HG03196 (cell line): Measurements from ENCODE around the gene THRA.

Experiments
- ATAC-seq: cut with Tn5 transposase; IDR thresholded peaks from one replicate; pipeline ENCODE4 v1.9.1; 2021; ENCODE audit not compliant: unreplicated experiment

THRA gene

DNA sequence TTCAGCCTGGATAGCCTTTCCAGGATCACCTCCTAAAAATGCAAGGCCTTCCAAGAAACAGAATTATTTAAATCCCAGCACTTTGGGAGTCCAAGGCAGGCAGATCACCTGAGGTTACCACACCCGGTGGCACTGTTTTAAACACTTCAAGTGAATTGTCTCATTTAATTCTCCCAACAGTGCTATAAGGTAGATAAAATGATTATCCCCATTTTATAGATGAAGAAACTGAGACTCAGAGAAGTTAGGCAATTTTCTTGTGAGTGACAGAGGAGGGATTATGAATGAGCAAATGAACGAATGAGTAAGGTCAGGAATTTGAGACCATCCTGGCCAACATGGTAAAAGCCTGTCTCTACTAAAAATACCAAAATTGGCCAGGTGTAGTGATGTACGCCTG is 16.8 kb downstream of the THRA start:
- ATAC-seq = no peak

DNA sequence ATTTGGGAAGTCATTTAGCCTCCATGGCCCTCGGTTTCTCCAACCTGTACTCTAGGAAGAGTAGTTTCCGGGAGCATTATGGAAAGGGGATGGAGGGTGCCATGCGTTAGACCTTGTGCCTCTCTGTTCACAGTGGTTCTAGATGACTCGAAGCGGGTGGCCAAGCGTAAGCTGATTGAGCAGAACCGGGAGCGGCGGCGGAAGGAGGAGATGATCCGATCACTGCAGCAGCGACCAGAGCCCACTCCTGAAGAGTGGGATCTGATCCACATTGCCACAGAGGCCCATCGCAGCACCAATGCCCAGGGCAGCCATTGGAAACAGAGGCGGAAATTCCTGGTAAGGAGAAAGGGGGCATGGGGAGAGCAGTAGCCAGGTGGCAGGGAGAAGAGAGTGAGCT is 21.7 kb downstream of the THRA start:
- no peak for ATAC-seq

DNA sequence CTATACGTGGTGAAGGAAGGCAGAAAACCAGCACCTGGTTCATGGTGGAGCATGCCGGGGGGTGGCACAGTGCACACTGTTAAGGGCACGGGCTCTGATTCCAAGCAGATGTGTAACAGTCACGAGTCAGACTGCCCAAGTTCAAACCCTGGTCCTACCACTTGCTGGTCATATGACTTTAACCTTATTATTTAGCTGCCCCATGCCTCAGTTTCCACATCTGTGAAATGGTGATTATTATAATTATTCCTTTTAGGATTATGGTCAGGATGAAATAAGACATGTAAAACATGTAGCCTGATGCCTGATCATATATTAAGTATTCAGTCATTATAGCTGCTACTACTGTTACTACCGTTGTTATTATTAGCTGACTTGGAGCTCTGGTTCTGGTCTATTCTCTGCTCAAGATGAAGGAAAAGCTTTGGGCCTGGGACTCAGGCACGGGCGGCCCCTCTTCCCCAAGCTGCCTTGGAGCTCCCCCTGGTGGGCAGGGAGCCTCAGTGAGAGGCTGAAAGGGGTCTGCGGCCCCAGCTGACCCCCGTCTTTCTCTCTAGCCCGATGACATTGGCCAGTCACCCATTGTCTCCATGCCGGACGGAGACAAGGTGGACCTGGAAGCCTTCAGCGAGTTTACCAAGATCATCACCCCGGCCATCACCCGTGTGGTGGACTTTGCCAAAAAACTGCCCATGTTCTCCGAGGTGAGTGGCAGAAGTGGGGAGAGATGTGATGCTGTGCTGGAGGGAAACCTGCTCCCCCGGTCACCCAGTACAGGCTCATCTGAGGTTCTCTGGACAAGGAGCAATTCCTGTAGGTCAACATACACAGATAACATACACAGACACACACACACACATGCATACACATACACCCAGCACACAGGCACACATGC is 23.6 kb downstream of the THRA start:
- no peak for ATAC-seq

DNA sequence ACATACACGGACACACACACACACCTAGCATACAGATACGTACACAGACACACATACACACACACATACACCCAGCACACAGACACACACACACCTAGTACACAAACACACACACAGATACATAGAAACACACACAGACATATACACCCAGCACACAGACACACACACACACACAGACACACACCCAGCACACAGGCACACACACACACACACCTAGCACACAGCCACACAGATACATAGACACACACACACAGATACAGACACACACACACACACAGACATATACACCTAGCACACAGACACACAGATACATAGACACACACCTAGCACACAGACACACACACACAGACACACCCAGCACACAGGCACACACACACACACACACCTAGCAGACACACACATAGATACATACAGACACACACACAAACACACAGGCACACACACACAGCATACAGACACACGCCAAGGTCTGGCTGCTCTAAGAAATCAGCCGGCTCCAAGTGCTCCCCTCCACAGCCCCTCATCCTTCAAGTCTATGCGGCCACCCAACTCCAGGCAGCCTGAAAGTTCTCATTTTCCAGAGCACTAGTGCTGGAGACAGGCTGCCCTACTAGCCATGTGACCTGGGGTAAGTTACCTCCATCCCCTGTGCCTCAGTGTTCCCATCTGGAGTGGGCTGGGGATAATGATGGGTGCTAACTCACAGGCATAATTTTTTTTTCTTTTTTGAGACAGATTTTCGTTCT is 24.5 kb downstream of the THRA start:
- no peak for ATAC-seq

DNA sequence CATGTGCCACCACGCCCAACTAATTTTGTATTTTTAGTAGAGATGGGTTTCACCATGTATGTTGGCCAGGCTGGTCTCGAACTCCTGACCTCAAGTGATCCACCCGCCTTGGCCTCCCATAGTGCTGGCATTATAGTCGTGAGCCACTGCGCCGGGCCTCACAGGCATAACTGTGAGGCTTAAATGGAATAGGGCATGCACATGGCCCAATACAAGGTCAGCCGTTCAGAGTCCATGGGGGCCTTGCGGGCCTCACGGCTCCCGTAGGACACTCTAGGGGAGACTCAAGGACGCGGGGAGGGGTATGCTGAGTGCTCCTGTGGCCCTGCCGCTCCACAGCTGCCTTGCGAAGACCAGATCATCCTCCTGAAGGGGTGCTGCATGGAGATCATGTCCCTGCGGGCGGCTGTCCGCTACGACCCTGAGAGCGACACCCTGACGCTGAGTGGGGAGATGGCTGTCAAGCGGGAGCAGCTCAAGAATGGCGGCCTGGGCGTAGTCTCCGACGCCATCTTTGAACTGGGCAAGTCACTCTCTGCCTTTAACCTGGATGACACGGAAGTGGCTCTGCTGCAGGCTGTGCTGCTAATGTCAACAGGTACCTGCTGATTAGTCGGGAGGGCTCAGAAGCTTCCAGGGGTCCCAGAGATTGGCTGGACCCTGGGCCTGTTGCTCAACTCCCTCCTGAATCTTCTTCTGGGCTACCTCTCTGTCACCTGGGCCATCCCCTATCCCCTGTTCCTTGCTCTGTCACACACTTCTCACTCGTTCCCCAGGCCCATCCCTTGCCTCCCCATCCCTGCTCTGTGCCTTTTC is 25.3 kb downstream of the THRA start:
- ATAC-seq = no peak

DNA sequence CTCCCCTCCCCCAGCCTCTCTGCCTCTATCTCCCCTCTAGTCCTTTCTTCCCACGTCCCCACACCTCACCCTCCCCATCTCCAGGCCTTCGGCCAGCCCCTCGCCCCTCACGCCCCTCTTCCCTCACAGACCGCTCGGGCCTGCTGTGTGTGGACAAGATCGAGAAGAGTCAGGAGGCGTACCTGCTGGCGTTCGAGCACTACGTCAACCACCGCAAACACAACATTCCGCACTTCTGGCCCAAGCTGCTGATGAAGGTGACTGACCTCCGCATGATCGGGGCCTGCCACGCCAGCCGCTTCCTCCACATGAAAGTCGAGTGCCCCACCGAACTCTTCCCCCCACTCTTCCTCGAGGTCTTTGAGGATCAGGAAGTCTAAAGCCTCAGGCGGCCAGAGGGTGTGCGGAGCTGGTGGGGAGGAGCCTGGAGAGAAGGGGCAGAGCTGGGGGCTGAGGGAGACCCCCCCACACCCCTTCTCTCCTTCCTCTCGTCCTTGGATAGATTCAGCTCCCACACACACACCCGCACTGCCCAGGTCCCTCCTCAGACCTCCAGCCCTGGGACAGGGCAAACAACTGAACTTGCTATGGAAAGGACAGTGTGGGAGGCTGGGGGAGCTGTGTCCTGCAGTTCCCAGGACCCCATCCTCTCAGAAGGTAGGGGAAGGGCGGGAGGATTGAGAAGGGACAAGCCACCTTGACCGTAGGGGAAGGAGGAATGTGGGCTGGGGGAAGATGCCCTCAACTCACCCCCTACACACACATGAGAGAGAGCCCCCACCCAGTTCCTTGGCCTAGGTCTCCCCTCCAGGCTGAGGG is 26.5 kb downstream of the THRA start:
- ATAC-seq = no peak

DNA sequence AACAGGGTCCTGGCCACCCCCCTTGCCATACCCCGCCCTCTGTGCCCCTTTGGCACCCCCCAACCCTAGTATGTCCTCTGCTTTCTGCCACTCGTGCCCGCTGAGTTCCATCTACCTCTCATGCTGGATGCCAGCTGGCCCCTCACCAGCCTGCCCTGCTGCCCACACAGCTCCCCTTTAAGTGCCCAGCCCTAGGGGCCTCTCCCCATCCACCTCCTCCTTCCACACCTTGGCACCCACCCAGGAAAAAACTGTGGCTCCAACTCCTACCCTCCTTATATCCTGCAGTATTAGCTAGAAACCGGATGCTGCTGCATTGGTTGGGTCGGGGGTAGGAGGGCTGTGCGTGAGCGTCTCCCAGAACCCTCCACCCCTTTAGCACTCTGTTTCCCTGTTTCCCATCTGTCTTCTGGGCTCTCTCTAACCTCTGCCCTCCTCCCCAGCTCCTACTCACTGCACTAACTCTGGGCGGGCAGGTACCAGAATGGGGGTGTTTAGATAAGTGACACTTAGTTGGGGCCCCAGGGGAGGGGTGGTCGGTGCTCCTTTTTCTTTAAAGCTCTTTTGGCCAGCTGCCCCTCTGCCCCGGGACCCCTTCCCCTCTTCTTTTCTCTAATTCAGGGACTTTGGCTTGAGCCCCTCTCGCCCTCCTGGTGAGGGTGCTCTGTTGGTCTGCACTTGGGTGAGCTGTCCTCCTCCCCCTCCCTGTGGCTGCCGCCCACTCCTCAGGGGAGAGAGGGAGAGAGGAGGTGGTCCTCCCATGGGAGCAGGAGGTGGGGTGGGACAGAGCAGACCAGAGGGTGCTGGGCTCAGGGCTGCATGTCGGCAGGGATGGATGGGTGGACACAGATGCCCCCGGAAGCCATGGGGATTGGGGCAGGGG is 27.7 kb downstream of the THRA start:
- ATAC-seq = no peak

DNA sequence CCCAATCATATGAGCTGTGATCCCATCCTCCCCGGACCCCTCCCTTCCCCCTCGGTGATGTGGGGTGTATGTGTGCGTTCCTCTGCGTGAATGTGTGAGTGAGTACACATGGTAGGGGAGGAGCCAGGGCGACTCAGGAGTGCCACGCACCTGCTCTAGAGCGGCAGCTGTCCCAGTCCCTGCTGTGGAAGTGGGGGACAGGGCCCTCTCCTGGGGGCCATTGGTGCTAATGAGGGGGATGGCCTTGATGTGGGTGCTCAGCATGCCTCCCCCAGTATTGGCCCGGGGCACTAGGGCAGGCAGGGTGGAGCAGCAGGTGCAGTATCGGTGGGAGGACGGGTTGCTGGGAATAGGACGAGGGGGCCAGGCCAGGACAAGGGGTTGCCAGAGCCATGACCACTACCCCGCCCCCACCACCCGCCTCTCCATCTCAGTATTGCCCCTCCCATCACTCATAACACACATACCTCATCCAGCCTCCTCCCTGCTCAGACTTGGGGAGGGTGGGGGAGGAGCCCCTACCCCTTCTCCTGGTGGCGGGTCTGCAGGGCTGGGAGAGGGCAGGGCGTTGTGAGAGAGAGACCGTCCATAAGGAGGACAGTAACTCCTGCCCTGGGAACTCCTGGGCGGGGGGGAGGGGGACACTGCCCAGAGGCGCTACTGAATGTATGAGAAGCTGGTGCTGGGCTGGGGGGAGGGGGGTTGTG is 29.1 kb downstream of the THRA start:
- ATAC-seq = no peak

DNA sequence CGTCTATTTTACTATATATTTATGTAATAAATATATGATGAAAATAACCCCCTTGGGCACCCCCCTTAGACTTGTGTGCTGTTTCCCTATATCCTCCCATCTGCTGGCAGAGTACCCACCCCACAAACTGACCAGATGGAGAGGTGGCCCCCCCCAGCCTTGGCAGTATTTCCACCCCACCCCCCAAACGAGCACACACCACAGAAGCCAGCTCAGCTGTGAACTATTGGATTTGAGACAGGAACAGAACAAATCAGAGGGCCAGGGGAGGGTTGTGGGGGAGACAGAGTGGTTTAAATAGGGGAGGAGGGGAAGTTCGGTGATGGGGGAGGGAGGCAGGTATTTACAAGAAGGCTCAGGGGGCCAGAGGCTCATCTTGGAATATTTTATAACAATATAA is 29.8 kb downstream of the THRA start:
- no peak for ATAC-seq

DNA sequence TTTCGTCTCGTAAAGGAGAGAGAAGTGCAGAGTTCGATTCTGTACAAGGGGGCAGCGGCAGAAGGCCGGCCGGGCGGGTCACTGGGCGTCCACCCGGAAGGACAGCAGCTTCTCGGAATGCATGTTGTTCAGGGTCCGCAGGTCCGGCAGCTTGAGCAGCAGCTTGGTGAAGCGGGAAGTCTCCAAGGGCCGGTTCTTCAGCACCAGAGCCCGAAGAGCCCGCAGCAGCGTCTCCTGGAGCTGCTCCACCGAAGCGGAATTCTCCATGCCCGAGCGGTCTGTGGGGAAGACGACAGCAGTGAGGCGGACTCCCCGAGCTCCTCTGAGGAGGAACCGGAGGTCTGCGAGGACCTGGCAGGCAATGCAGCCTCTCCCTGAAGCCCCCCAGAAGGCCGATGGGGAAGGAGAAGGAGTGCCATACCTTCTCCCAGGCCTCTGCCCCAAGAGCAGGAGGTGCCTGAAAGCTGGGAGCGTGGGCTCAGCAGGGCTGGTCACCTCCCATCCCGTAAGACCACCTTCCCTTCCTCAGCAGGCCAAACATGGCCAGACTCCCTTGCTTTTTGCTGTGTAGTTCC is 30.3 kb downstream of the THRA start:
- ATAC-seq = no peak

DNA sequence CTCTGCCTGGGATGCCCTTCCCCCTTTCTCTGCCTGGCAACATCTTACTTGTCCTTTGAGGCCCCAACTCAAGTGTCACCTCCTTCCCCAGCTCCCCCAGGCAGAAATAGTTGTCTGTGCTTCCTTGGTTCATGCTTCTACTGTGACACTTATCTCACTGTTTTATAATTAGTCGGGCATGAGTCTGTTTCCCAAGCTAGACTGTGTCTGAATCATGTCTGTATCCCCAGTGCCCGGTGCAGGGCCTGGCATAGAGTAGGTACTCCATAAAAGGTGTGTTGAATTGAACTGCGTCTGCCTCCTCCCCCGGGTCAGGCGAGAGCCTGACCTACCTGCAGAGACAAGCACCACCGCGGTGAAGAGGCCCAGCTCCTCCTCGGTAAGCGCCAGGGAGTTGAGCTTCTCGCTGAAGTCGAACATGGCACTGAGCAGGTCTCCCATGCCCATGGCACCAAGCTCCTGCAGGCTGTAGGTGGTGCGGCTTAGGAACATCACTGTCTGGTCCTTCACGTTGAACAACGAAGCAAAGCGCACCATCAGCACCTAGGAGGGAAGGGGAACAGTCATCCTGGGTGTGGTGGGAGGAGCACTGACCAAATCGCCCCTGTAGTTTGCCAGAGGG is 30.9 kb downstream of the THRA start:
- ATAC-seq = no peak

DNA sequence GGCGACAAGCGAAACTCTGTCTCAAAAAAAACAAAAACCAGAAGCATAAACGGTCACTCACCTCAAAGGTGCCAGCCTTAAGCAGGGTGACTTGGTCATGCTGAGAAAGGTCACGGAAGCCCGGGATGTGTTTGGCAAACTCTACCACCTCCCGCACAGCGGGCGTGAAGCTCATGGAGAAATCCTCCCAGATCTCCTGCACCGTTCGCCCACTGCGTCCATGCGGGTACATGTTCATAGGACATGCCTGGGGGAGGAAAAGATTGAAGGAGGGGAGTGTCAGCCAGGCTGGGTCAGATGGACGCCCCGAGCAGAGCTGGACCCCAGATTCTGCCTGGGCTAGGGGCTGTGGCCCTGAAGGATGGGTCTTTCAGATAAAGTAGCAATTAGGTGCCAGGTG is 32.1 kb downstream of the THRA start:
- ATAC-seq = no peak

DNA sequence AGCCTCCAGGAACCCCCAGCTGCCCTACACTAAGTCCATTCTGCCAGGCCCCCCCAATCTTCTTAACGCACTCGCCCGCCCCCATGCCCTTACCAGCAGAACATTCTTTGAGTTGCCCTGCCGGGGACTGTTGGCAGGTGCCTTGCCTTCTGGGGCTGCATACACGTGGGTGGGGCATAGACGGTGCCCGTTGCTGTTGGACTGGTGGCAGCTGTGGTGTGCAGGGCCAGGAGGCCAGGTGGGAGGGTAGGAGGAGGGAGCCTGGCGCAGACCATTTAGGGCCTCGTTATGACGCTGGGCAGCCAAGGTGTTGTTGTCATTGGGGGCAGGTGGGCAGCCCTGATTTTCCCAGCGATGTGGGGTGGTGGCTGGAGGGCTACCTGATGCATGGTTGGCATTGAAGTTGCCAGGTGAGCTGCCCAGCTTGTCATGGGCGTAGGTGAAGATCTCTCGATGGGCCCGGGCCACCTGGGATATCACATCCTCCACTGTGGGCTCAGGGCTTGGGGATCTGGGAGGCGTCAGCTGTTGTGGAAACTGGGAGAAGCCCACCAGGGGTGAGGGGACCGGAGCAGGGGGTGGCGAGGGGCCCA is 32.7 kb downstream of the THRA start:
- ATAC-seq = no peak

DNA sequence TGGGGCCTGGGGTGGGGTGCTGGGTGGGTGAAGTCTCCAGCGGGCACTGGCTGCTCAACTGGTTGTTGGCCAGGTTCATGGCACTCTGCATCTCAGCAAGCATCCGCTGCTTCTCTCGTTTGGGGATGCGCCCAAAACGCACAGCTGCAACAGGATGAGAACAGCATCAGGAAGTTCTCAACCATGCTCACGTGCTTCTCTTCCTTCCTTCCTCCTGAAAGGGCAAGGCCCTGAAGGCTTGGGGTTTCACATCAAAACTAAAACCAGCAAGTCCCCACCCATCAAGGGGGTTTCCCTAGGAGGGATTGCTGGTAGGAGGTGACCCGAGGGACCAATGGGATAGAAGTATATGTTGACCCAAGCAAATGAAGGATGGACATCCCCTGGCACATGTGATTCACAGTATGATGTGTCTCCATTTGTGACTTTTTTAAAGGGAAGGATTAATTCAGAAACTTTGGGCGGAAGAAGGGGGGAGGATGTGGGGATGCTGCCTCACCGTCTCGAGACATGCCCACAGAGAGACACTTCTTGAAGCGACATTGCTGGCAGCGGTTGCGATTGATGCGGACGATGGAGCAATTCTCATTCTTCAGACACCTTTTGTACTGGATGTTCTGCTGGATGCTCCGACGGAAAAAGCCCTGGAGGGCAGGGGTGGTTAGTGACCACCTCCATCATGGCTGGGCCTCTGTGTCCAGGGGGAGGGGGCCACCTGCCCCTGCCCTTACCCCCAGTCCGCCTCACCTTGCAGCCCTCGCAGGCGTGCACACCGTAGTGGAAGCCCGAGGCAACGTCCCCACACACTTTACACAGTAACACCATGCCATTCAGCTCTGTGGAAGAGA is 33.4 kb downstream of the THRA start:
- peak; percentile 48 for ATAC-seq

DNA sequence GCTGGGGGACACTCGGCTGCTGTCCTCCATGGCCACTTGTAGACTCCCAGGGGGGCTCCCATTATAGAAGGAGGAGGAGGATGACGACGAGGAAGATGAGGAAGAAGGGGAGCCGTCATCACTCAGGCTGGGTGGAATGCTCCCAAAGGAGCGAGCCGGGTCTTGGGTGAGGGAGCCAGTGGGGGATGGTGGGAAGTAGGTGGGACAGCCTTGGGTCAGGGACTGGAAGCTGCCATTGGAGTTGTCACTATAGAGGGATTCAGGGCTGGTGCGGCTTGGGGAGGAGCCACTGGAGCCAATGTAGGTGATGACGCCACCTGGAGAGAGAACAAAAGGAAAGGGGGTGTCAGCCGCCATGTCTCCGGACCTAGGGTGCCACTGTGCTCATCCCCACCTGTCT is 34.3 kb downstream of the THRA start:
- no peak for ATAC-seq

DNA sequence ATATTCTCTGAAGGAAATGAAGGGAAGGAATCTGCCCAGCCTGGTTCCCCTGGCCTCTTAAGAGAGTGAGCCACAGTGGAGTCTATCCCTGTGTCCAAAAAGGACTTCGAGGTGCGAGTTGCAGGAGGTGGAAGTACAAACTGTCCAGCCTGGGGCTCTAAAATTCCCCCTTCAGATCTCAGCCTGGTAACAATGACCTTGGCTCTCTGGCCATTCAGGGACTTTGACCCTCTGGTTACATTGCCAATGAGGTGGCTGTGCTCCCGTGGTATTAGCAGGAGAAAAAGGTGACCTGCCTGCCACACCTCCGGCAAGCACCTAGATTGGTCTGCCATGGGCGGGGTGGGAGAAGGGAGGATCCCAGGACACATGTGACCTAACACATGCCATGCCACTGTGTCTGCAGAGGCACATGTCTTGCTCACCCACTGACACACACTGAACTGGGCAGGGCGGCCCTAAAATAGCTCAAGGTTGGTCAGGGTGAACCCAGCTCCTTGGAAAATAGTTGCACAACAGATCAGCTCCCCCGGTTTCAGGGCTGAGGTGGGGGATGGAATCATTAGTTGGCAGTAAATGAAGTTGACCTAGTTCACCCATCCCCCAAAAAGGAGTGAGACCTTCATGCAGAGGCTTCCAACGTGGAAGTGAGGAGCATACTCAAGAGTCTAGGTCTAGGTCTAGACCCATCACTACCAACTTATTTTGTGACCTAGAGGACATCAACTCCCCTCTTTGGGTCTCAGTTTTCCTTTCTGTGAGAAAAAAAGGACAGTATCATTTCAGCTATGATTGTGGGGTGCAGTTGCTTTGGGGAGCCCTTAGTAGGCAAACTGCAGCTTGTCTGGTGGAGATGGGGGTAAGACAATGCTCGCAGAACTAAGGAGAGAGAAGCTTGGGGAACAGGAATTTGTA is 35.4 kb downstream of the THRA start:
- no peak for ATAC-seq
